HG02852 (cell line): Measurements from ENCODE around the gene KLF15.

Experiments used
- ATAC-seq: cut with Tn5 transposase; IDR thresholded peaks from one replicate; pipeline ENCODE4 v1.9.1; 2021; ENCODE audit warnings: mild to moderate bottlenecking, moderate library complexity; ENCODE audit not compliant: unreplicated experiment

The KLF15 gene

GRCh38 chr3:126322181-126322967, 34.8 kb downstream of the KLF15 start:
- no peak for ATAC-seq

GRCh38 chr3:126321490-126321889, 35.7 kb downstream of the KLF15 start:
- ATAC-seq = no peak

GRCh38 chr3:126320517-126321293, 36.5 kb downstream of the KLF15 start:
- ATAC-seq = no peak

DNA sequence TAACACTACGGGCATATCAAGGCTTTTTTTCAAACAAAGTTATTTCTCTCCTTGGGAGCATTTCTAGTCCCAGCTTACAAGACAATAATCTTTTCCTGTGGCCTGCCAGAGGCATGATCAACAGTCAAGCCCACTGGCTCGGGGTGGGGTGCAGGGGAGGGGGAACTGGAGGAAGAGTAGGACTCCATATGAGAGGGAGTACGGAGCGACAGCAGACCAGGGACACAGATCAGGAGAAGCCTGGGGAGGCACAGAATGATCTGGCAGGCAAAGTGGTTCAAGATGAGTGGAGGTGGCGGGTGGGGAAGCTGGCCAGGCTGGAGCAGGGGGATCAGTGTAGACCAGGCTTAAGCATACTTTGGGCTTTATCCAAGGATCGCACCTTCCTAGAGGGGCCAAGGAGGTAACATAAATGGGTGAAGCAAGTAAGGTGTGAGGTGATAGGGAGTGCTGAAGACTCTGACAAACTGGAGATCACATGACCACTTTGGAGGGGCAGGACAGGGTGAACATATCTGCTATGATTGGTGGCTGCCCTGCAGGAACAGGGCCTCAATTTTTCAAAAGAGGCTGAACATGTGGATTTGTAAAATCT, 37.4 kb downstream of the KLF15 start:
- ATAC-seq = no peak

DNA sequence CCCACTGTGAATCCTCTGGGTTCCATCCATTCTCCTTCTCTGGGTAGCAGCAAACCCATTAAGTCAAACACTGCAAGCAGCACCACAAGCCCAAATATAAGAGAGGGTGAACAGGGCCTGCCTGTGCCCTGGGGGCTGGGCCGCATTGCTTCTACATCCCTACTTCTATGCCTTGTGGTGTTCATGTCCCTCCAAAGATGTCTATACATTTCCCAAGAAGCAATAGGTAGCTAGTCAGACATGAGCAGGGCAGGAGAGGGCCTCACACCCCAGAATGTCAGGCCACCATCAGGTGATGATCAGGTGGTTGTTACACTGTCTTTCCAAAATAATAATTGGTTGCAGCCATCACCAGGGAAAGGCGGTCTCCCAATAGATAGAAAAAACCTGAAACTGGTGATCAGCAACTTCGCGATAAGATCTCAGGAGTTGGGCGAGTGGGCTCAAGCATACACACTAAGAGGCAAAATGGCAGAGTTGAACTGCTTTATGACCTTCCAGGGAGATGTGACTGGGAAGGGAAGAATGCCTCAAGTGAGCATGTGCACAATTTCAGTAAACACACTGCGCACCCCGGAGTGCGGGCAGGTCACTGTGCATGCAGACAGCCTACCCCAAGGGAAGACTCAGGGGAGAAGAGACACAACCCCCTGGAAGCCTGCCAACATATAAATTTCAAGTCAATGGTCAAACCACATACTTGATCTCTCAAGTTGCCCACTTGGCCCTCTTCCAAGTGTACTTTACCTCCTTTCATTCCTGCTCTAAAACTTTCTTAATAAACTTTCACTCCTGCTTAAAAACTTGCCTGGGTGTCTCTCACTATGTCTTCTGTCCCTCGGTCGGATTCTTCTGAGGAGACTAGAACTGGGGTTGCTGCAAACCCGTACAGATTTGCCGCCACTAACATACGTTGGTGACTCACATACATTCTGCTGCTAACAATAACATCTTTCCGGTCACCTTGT, 39.9 kb downstream of the KLF15 start:
- ATAC-seq = no peak

DNA sequence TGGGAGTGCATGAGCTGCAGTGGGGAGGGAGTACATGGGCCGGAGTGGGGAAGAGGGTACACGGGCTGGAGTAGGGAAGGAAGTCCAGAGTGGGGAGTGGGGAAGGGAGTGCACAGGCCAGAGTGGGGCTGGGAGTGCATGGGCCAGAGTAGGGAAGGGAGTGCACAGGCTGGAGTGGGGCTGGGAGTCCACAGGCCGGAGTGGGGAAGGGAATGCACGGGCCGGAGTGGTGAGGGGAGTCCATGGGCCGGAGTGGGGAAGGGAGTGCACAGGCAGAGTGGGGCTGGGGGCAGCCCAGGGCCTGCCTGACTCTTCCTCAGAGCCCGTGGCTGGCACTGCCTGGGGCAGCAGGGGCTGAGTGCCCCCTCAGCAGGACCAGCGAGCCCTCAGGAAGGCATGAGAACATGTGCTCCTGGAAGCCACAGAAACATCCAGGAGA, 40.7 kb downstream of the KLF15 start:
- ATAC-seq = no peak

DNA sequence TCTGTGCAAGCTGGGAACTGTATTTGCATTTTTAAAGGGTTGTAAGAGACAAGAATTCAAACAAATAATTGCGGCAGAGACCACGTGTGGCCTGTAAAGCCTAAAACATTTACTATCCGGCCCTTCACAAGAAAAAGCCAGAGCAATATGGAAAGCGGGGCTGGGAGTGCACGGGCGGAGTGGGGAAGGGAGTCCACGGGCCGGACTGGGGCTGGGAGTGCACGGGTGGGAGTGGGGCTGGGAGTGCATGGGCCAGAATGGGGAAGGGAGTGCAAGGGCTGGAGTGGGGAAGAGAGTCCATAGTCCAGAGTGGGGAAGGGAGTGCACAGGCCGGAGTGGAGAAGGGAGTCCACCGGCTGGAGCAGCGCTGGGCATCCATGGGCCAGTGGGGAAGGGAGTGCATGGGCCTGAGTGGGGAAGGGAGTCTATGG, 41.2 kb downstream of the KLF15 start:
- no peak for ATAC-seq

- ATAC-seq = no peak
These were observed 42.2 kb downstream of the KLF15 start for GRCh38 chr3:126314790-126315658.

DNA sequence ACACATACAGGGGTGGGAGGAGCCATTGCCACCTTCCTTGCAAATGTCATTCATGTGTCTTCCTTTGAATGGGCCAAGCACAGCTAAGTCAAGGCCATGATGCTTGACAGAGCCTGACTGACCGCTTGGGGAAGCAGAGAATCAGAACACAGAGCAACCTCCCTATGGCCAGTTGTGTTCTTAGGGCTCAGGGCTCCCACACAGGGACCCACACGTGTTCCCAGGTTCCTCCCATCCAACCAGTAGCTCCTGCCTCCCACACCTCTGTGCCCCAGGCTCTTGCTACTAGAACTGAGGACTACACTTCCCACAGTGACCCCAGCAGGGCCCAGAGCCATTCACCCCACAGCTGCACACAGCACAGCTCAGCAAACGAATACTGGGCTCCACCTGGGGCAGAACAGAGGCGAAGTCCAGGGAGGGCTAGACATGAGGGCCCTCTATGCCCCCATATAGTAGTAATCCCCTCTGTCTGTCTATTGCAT, 42.9 kb downstream of the KLF15 start:
- no peak for ATAC-seq

DNA sequence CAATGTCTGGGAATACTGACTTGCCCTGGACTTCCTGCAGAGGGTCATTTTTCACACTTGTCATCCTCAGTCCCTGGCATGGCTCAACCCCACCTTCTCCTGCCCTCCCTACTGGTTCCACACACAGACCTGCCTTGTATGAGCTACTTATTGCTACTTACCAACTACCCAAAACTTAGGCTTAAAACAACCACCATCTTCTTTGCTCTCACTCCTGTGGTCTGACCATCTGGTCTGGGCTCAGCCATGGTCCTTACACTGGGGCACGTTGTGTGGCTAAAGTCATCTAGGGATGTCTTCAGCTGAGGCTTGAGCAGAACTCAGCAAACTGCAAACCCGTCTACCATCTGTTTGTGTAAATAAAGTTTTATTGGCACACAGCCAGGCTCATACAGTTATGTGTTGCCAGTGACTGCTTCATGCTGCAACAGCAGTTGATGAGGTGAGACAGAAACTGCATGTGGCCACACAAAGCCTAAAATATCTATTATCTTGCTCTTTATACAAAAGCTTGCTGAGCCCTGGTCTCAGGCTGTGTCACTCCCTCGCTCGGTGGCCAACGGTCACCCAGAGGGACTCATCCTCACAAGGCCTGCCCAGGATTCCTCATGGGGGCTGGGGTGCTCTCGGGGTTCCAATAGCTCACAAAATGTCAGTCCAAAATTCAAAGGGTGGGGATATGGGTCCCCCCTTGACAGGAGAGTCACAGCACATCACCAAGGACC, 43.5 kb downstream of the KLF15 start:
- ATAC-seq = no peak

DNA sequence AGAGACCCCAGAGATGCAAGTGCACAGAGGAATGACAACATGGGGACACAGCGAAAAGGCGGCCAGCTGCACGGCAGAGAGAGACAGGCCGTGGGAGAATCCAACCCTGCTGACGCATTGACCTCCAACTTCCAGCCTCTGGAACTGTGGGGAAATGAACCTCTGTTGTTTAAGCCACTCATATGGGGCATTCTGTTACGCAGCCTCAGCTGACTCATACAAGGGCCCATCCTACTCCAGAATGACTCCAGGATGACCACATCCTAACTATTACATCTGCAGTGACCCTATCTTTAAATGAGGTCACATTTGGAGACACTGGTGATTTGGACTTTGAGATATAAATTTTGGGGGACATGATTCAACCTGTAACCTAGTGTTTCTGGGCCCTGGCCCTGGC, 44.0 kb downstream of the KLF15 start:
- no peak for ATAC-seq

- ATAC-seq = no peak
These were observed 44.9 kb downstream of the KLF15 start for GRCh38 chr3:126312341-126312740.

GRCh38 chr3:126311338-126311978, 45.8 kb downstream of the KLF15 start:
- no peak for ATAC-seq

DNA sequence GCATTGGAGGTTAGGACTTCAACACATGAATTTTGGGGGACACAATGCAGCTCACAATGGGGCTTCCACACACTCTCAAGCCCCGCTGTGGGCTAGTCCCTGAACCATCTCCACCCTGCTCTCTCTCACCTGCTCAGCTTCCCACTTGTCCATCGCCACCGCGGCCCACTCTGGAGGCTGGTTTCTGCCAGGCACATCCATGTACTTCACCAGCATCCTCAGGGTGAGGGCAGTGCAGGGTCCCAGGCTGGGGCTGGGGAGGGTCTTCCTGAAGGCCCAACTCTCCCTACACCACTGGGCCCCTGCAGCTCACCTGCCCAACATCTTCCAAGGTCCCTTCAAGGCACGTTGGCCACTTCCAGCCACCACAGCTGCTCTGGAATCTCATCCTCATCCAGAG, 46.4 kb downstream of the KLF15 start:
- no peak for ATAC-seq

DNA sequence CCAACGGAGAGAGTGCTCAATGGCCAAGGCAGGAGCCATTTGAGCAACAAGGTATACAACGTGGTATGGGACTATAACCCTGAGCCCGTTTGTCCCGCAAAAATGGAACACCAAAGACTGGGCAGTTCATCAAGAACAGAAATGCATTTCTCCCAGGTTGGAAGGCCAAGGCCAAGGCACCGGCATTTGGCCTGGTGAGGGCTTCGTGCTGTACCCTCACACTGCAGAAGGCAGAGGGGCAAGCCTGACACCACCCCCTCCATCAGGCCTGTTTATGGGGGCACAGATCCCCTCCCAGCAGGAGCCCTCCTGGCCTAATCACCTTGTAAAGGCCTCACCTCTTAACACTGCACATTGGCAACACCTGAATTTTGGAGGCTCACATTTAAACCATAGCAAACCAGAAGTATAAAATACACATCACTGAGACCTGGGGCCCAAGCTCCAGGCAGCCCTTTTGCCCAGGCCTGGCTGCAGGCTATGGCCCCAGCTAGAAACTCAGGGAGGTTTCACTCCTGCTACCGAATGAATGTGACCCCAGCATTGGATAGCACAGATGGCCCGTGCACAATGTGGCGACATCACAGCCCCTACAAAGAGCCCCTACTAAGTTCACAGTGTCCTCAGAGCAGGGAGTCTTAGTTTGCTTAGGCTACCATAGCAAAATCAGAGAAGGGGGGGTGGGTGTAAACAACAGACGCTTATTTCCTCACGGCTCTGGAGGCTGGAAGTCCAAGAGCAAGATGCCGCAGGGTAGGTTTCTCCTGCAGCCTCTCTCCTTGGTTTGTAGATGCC, 47.1 kb downstream of the KLF15 start:
- ATAC-seq = no peak

GRCh38 chr3:126309165-126309564, 48.0 kb downstream of the KLF15 start:
- ATAC-seq = no peak

DNA sequence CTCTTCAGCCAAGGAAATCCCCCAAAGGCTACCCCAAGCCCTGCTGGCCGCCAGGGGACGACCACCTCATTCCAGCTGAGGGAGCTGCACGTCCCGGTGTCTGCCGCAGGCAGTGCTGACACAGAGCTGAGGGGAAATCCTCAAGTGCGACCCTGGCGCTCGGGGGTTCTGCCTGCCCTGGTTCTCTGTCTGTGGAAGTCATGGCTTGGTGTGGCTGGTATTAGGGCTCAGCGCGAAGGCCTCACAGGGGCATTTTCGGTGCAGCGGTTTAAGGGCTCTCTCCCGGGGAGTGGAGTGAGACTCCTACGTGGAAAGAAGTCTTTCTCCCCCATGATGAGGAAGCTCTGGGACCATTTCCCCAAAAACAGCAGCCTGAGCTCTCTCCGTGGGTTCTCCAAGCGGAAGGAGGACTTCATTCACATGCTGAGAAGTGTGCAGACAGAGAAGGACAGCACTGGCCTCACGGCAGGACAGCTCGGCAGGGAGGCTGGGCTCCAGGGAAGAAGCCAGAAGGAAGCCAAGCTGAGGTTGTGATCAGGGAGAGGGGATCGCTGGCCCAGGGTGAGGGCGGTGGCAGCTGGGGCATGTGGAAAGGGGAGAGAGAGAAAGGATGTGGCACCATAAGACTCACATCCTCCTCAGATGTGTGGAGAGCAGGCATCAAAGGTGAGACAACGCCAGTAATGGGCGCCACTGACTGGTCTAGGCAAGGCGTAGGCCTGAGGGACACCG, 48.6 kb downstream of the KLF15 start:
- ATAC-seq = no peak
